HepG2 (cell line): ENCODE results near the gene GPA33. TPM values are rescaled to one million over a fixed set of nuclear protein-coding genes. Genes with fewer than 3 reads are reported as not detected.
A peak's percentile ranks its signal among the peaks of the same experiment; 100 is the strongest.

Source experiments
- ATAC-seq: fragments of 200-7000 bp; cut with Tn5 transposase; 3 replicates; pipeline ENCODE4 v1.9.1; 2020; ENCODE audit warnings: mild to moderate bottlenecking, moderate library complexity
- BruUV-seq: library from RNA; stranded (reverse); fragments of 400-500 nt; replicated peaks from 2 replicates; lab custom pipeline; 2021; lab: Mats Ljungman, UMichigan
- CTCF ChIA-PET: fragments of 300-600 bp; formaldehyde crosslinking; extraction: SDS; loops from one replicate; lab custom pipeline; 2021; ENCODE audit warnings: low total read pairs, inconsistent platforms, low intra/inter-chr PET ratio; lab: Yijun Ruan, JAX
- POLR2A ChIA-PET: fragments of 350-600 bp; sonication (Branson Sonifier 250); formaldehyde crosslinking; loops from one replicate; lab custom pipeline; 2020; ENCODE audit warnings: antibody characterized with exemption, inconsistent platforms; lab: Yijun Ruan, JAX
- DNase-seq: peaks from one replicate; pipeline ENCODE4 v3.0.0-alpha.2; 2015; ENCODE audit warnings: low spot score
- FAIRE-seq: peaks from 3 replicates; lab custom pipeline; 2011; peaks lifted over from hg19 to GRCh38; lab: Jason Lieb, UNC
- H2AFZ ChIP-seq: one replicate; pipeline ENCODE4 v1.6.1; 2011; ENCODE audit warnings: low read length, inconsistent platforms
- H3K27ac ChIP-seq: fragments of 300-600 bp; 3 replicates; pipeline ENCODE4 v1.8.0; 2011; ENCODE audit warnings: mixed run types, mild to moderate bottlenecking, mixed read lengths, low read length, inconsistent platforms; ENCODE audit not compliant: insufficient read depth; ENCODE audit errors: extremely low read length
- H3K27me3 ChIP-seq, 2 experiments: fragments of 200-600 bp in 1 of 2; 2 replicates in 1 of 2; 3 replicates in 1 of 2; pipeline versions ENCODE4 v1.6.0 to v1.8.0; 2011; ENCODE audit warnings: low read length in 2 of 2, mild to moderate bottlenecking in 2 of 2, moderate library complexity in 2 of 2, inconsistent platforms in 1 of 2; ENCODE audit not compliant: insufficient read depth in 2 of 2, control insufficient read depth in 1 of 2
- H3K36me3 ChIP-seq, 2 experiments: fragments of 200-600 bp in 1 of 2; replicated peaks in 1 of 2; 2 replicates in 1 of 2; 3 replicates in 1 of 2; pipeline versions ENCODE4 v1.5.1 to v1.8.0; 2011; ENCODE audit warnings: low read length in 2 of 2, inconsistent platforms in 1 of 2; ENCODE audit not compliant: insufficient read depth in 2 of 2, control insufficient read depth in 1 of 2
- H3K4me1 ChIP-seq: 2 replicates; pipeline ENCODE4 v1.5.1; 2012; ENCODE audit warnings: low read length, inconsistent platforms; ENCODE audit not compliant: insufficient read depth
- H3K4me2 ChIP-seq: 2 replicates; pipeline ENCODE4 v1.6.0; 2011; ENCODE audit warnings: low read depth, low read length, inconsistent platforms
- H3K4me3 ChIP-seq, 3 experiments: fragments of 200-600 bp in 1 of 3; sonication (generic), shearing (Covaris generic) in 1 of 3; replicated peaks in 1 of 3; 2 replicates each; pipeline ENCODE4 v1.5.1; 2011 to 2016; ENCODE audit warnings: low read length in 3 of 3, inconsistent platforms in 2 of 3, low read depth in 2 of 3, mild to moderate bottlenecking in 2 of 3, control low read depth in 1 of 3, mixed read lengths in 1 of 3; ENCODE audit not compliant: insufficient read depth in 1 of 3
- H3K79me2 ChIP-seq: one replicate; pipeline ENCODE4 v1.6.1; 2011; ENCODE audit warnings: low read length, inconsistent platforms; ENCODE audit not compliant: insufficient read depth
- H3K9ac ChIP-seq: 2 replicates; pipeline ENCODE4 v1.6.0; 2011; ENCODE audit warnings: mild to moderate bottlenecking, low read depth, low read length, inconsistent platforms; ENCODE audit not compliant: insufficient read depth
- H3K9me3 ChIP-seq: 2 replicates; pipeline ENCODE4 v1.5.1; 2012; ENCODE audit warnings: mild to moderate bottlenecking, low read length
- H4K20me1 ChIP-seq: 2 replicates; pipeline ENCODE4 v1.6.0; 2011; ENCODE audit warnings: inconsistent platforms, mild to moderate bottlenecking, low read length, moderate library complexity; ENCODE audit not compliant: insufficient read depth
- MAFF ChIP-seq: IDR thresholded peaks from 2 replicates; pipeline ENCODE4 v1.6.1; 2011; ENCODE audit warnings: low read depth, low read length, improper control_type of control experiment
- MAFK ChIP-seq, 2 experiments: IDR thresholded peaks in 1 of 2; conservative IDR thresholded peaks in 1 of 2; 2 replicates each; pipeline ENCODE4 v1.6.1; 2011; ENCODE audit warnings: improper control_type of control experiment in 2 of 2, low read length in 2 of 2
- MXD4 ChIP-seq: IDR thresholded peaks from 2 replicates; pipeline ENCODE4 v1.6.1; 2016; ENCODE audit warnings: mild to moderate bottlenecking, missing biosample characterization, missing genetic modification reagents
- NCOA5 ChIP-seq: sonication (generic); formaldehyde crosslinking; IDR thresholded peaks from 2 replicates; pipeline ENCODE4 v1.4.0; 2020; ENCODE audit warnings: missing genetic modification reagents
- NFE2L2 ChIP-seq: fragments of 150-350 bp; IDR thresholded peaks from 2 replicates; pipeline ENCODE4 v1.6.1; 2014; ENCODE audit warnings: low read length
- PTBP1 ChIP-seq: fragments of 200-400 bp; formaldehyde crosslinking; IDR thresholded peaks from 2 replicates; pipeline ENCODE4 v1.6.1; 2018; ENCODE audit warnings: low read length, low read depth; ENCODE audit not compliant: poor library complexity, severe bottlenecking
- RCOR2 ChIP-seq: IDR thresholded peaks from 2 replicates; pipeline ENCODE4 v1.6.1; 2016; ENCODE audit warnings: missing biosample characterization, missing genetic modification reagents
- TEF ChIP-seq: sonication (generic); formaldehyde crosslinking; IDR thresholded peaks from 2 replicates; pipeline ENCODE4 v1.5.0; 2020; ENCODE audit warnings: missing genetic modification reagents
- TSC22D2 ChIP-seq: sonication (generic); formaldehyde crosslinking; IDR thresholded peaks from 2 replicates; pipeline ENCODE4 v1.5.1; 2020; ENCODE audit warnings: missing genetic modification reagents, mild to moderate bottlenecking, borderline replicate concordance
- ZNF580 ChIP-seq: IDR thresholded peaks from 2 replicates; pipeline ENCODE4 v1.6.1; 2016; ENCODE audit warnings: low read depth, borderline replicate concordance
- WGBS: methylation state at CpG from one replicate; pipeline ENCODE4 v1.1.6; 2017; ENCODE audit warnings: low lambda C conversion rate; 5-methylcytosine and 5-hydroxymethylcytosine counted together
- in situ Hi-C: cut with HindIII; loops from 2 replicates; pipeline ENCODE4 v1.10.0; 2017; ENCODE audit warnings: low pct_unique_long_range_greater_than_20kb; ENCODE audit not compliant: extremely low pct_ligation_motif_present
- intact Hi-C: fragments of 100-400 bp; cut with micrococcal nuclease; formaldehyde crosslinking; loops from one replicate; pipeline ENCODE4 v1.10.0; 2022; ENCODE audit not compliant: unreplicated experiment
- polyA plus RNA-seq, 8 experiments: library from polyadenylated mRNA; depleted of rRNA in 3 of 8; stranded (reverse) in 7 of 8; unstranded in 1 of 8; fragments of >200 nt; fragmentation: Illumina TruSeq in 4 of 8; extraction: Trizol in 4 of 8; gene quantifications; 2 replicates each; pipeline versions ENCODE4 v1.2.1 to v1.2.3, GENCODE V29; 2011 to 2016; ENCODE audit warnings: low read depth in 4 of 8, missing spikeins in 1 of 8, mixed read lengths in 1 of 8; ENCODE audit not compliant: insufficient read depth in 1 of 8
- total RNA-seq, 5 experiments: library from RNA; depleted of rRNA; stranded (reverse); fragments of >200 nt; fragmentation: Illumina TruSeq; extraction: Trizol; gene quantifications; 2 replicates each; pipeline ENCODE4 v1.2.3, GENCODE V29; 2016; ENCODE audit warnings: low read depth in 1 of 5

Gene GPA33
- total and polyA plus RNA-seq, 2 of the 13 experiments (the other 11 are each of a cell fraction or from before 2014, with no cell fraction given), result not detected

- TF ChIP-seq RCOR2 (CRISPR knock-in tag), result no peak
- TF ChIP-seq TEF (CRISPR knock-in tag), result no peak
- no peak for TF ChIP-seq PTBP1
- TF ChIP-seq, all 625 proteins: peak for 0
Observed at GRCh38 chr1:167119696-167120095, 29.5 kb upstream of the GPA33 start (continued).

DNA sequence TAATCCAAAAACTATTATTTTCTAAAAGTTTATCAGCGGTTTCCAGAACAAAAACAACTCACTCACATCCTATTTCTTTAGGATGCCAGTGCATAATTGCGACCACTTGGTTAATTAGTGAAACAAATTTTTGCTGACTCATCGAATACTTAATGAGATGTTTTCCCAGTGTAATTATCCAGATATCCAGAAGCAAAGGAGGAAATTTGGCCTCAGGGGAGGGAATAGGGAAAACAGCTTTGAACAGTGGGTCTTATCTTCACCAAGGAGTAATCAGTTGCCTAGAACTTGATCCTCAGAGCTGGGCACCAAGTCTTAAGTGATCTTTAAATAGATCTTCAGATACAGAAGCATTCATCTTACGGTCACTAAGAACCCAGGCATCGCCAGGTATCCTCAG lies 28.0 kb upstream of the GPA33 start:
- intact Hi-C loops (no loop called here), in situ Hi-C loops (no loop called here)
- H3K36me3 ChIP-seq, result no peaks in the 10 kb centered on the region
- no peak overlapping the region for H3K4me3 ChIP-seq
- H3K4me1 ChIP-seq, result no peaks in the 10 kb centered on the region
- H3K79me2 ChIP-seq, result no peaks in the 10 kb centered on the region
- H3K4me2 ChIP-seq, result no peak overlapping the region
- H3K27me3 ChIP-seq, result peaks cover 0 to 28% of the 10 kb centered on the region in 2 experiments; a peak in 3 of 5 replicates
- ATAC-seq (no peak), DNase-seq (no peak), FAIRE-seq (no peak)
- TF ChIP-seq TSC22D2 (no peak), NFE2L2 (0 out of 2 replicates have a peak, but pooled peaks have one; percentile 38), MAFF (peak; percentile 99), NCOA5 (no peak), MAFK (conservative IDR thresholded peaks at IDR 0.05 in 1 of 2, IDR thresholded peaks at IDR 0.05 in 1 of 2; ENCODE audit: low read length in 2 of 2) (peak; percentile 98 to 100), ZNF580 (CRISPR knock-in tag) (no peak), MXD4 (CRISPR knock-in tag) (no peak)
- H4K20me1 ChIP-seq, result no peaks in the 10 kb centered on the region
- POLR2A ChIA-PET, result no interaction called here
- H3K9me3 ChIP-seq, result no peaks in the 10 kb centered on the region
- WGBS, result 2% methylated on average over 5 of the region's 5 CpGs
- BruUV-seq, result no TSS peak
- no peak overlapping the region for H3K27ac ChIP-seq
- H3K9ac ChIP-seq, result no peak overlapping the region
- H2AFZ ChIP-seq, result no peak overlapping the region
- CTCF ChIA-PET, result no interaction called here
